HG03159 (cell line): ENCODE data around the gene OSBPL5.
"Not testable (repeated sequence)": the region's sequence is repeated elsewhere in the genome, so short reads cannot be mapped to it uniquely, and the experiment has no call there.

Experiments used
- ATAC-seq: cut with Tn5 transposase; IDR thresholded peaks from one replicate; pipeline ENCODE4 v1.9.1; 2021; ENCODE audit warnings: mild to moderate bottlenecking, moderate library complexity; ENCODE audit not compliant: unreplicated experiment

The OSBPL5 gene

DNA sequence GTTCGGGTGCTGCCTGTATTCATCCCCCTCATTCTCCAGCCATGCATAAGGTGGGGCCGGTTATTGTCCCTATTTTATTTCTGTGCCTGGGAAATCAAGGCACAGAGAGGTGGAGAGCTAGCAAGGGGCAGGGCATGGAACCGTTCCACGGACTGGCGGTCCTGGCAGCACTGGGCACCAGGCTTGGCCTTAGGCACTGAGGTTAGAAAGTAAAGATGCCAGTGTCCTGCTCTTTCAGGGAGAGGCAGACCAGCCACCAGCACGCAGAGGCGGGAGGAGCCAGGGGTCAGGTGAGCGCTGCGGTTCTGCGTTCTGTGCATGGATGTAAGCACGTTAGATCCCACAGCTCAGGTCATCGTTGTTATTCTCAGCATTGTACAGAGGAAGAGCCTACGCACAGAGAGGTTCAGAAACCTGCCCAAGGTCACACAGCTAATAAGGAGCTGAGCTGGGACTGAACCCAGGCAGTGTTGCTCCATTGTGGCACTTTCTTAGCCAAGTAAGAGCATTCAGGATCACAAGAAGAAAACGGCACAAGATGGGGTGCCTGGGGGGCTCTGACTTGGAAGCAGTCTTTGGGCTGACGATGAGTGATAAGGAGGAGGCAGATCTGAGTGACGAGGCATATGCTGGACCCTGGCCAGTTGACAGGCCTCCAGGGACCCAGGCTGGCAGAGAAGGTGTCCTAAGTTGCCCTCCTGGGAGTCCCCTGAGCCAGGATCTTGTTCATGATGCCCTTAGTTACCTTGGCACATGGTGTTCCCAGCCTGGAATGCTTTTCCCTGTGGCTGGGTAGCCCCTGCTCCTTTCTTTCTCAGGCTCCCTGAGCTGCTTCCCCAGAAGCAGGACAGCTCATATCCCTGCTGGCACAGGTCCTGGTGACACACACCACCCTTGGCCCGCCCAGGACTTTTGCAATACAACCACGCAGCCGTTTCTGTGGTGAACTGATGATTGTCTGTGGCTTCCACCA is 41.1 kb downstream of the OSBPL5 start:
- ATAC-seq, result no peak

DNA sequence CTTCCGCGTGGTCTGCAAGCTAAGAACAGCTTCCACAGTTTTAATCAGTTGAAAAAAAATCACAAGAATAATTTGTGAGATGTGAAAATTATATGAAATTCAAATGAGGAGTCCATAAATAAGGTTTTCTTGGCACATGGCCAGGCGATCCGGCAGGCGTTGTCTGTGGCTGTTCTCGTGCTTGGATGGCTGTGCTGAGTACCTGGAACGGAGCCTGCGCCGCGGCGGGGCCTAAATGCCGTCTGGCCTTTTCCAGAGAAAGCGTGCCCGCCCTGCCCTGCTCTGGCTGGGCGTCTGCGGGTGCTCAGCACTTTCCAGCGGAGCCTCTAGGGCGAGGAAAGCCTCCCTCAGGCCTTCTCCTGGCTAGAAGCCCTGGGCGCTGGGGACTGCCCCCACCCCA is 41.8 kb downstream of the OSBPL5 start:
- ATAC-seq, result no peak

DNA sequence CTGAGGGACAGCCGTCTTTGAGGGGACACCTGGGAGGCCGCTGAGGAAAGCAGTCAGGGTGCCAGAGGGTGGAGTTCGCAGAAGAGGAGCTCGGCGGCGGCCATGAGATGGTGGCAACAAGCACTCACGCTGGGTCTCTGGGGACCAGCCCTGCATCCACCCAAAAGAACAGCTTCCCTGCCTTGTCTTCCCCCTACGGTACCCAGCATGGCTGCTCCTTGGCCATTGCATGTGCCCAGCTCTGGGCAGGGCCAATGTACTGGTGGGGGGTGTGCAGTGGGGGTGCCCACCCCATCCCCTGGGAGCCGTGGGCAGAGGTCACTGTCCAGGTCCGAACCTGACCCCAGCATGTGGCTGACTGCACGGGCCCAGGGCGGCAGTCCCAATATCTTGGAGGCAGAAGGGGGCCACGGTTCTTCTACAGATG is 42.3 kb downstream of the OSBPL5 start:
- ATAC-seq, result no peak

DNA sequence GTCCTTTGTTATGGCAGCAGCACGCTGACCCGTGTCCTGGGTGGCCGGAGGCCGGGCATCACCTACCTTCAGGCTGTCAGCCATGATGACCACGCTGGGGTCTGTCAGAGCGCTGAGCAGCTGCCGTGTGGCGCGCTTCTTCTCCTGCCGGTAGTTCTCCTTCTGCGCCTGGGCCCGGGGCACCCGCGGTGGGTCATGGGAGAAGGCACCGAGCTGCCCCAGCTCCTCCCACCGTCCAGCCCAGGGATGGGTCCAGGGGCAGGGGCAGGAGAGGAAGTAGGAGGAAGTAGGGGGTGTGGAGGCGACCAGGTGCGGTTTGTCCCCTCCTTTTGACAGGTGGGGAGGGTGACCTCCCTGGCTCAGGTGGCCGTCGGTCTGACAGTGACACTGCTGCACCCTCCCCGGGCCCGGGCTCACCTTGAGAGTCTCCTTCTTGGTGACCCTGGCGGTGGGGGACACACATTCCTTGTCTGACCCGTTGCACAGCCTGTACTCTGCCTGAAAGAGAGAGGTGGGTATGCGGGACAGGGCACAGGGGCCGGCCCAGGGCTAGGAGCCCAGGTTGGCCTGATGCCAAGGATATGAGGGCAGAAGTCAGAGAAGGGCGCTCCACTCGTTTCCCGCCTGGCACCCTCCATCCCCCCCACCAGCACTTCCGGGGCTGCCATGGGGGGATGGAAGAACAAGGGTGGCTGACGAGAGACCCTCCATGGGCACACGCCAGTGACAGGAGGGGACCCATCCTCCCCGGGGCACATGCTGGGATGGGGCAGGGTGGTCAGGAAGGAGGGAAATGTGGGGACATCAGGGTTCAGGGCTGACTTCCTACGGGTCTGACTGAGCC is 43.0 kb downstream of the OSBPL5 start:
- ATAC-seq, result no peak

DNA sequence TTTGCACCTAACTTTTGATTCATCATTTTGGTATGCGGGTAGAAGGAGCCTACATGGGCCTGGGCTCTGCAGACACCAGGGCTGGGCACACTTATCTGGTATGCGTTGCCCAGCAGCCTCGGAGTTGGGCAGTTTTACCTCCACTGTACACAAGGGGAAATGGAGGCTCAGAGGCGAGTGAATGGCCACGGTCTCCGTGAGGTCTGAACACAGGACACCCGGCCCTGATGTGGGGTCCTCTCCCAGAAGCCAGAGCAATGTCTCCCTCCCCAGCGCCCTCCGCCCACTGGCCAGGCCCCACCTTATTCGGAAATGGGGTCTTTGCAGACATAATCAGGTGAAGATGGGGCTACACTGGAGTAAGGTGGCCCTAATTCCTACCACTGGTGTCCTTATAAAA is 43.7 kb downstream of the OSBPL5 start:
- no peak for ATAC-seq

DNA sequence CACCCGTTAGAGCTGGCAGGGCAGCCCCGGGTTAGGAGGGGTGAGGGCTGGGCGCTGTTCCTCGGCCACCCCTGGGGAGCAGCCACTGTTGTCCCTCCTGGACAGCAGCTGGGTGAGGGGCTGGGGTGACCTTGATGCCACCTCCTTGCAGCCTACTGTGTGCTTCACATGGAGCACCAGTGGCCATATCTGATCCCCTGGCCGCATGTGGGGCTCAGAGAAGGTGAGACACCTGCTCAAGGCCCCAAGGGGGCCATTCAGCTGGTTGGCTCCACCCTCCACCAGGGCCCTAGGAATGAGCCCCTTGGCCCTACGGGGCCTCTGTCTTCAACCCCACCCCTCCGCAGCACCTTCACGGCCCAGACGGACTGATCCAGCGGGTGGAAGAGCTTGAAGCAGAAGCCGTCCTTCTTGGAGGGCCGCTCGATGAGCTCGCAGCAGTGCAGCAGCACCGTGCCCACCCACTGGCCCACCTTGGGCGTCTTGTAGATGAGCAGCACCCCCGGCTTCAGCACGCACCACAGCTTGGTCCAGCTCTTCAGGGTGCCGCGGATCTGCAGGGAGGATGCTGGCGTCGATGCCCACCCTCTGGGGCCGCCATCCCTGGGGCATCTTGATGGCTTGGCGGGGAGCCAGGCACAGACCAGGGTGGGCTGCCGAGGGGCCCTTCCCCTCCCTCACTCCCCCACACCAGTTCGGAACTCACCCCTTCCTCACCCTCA is 44.9 kb downstream of the OSBPL5 start:
- no peak for ATAC-seq

DNA sequence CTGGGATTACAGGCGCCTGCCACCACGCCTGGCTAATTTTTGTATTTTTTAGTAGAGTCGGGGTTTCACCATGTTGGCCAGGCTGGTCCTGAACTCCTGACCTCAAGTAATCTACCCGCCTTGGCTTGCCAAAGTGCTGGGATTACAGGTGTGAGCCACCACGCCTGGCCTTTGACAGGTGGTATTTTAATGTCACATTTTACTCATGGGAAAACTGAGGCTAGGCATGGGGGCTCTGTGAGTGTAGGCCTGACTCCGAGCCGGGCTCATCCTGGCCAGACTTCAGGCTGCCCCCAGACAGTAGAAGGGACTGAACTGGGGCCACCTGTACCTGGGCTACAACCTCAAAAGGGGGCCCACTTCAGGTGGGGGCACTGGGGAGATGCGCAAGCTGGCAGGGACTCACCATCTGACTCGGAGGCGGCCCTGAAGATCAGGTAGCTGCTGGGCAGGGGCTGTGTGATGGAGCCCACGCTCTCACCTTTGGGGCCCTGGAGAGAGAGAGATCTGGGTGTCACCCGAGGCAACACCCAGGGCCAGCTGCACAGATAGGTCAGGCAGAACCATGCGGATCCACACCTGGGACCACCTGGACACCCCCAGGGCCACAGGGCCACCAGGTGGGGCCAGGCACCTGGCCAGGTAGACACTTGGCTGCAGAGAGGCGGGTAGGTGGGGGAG is 45.8 kb downstream of the OSBPL5 start:
- no peak for ATAC-seq

DNA sequence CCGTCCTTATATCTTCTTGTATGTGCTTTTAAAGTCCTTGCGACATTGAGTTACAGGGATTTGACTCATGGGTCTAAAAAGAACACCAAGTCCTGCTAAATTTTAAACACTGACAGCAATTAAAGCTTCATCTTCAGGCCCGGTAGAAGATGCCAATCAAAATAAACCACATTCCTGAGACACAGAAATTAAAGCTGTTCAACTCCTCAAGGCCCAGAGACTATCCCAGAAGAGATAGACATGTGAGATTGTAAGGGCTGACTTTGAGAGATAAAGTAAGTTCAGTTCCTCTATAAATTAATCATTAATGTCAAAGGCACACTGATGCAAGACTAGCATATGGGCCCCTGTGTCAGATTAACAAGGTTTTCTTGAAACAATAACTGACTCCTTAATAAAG is 49.8 kb downstream of the OSBPL5 start:
- ATAC-seq, result no peak

DNA sequence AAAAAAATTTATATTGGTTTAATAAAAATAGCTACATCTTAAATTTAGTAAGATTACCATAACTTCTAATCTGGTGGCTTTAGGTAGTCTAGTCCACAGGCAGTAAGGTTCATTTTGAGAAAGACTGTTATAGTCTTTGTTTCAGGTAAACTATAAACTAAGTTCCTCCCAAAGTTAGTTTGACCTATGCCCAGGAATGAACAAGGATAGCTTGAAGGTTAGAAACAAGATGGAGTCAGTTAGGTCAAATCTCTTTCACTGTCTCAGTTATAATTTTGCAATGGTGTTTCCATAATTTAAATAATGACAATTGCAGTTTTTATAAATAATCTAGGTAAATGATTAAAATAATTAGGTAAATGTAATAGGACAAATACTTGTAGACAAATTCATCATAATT is 51.4 kb downstream of the OSBPL5 start:
- not testable (repeated sequence) for ATAC-seq

DNA sequence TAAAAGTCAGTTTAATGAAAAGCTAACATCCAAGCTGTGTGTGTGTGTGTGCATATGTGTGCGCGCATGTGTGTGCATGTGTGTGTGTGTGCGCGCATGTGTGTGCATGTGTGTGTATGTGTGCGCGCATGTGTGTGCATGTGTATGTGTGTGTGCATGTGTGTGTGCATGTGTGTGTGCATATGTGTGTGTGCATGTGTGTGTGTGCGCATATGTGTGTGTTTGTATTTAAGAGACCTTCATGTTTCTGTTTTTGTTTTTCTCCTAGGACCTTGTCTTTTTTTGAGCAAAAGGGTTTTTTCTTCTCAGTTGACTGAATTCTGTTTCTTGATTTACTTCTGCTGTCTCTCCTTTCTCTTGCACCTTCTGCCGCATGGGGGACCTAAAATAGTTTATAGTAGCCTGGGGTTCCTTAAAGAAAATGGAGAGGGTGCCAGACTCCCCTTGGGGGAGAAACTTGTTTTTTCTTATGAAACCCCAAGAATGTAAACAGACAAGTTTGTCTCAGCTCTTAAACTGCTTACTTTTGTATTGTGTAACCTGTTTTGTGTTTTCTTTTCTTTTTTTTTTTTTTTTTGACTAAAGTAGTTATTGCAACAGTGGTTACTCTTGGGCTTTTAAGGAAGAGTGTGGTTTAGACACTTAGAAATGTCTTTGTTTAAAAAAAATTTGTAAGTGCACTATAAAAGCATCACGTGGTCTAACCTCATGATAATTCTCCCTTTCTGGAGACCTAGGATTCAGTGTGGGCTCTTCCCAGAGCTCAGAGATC is 53.0 kb downstream of the OSBPL5 start:
- ATAC-seq, result no peak

DNA sequence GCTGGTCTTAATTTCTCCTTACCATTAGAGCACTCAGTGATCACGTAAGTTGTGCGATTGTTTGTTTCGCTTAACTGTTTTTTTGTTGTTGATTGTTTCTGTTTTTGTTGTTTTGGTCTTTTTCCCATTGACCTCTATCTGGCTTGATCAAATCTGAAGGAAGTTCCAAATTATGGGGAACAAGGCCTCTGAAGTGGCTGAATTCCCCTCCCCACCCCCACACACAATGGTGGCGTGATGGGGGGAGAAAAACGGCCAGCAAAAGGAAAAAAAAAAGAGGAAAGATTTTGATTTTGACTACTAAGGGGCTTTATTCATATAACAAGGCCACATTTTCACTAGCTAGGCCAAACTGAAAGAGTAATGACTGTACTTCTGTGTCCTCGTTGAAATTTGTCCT is 53.6 kb downstream of the OSBPL5 start:
- ATAC-seq, result no peak

DNA sequence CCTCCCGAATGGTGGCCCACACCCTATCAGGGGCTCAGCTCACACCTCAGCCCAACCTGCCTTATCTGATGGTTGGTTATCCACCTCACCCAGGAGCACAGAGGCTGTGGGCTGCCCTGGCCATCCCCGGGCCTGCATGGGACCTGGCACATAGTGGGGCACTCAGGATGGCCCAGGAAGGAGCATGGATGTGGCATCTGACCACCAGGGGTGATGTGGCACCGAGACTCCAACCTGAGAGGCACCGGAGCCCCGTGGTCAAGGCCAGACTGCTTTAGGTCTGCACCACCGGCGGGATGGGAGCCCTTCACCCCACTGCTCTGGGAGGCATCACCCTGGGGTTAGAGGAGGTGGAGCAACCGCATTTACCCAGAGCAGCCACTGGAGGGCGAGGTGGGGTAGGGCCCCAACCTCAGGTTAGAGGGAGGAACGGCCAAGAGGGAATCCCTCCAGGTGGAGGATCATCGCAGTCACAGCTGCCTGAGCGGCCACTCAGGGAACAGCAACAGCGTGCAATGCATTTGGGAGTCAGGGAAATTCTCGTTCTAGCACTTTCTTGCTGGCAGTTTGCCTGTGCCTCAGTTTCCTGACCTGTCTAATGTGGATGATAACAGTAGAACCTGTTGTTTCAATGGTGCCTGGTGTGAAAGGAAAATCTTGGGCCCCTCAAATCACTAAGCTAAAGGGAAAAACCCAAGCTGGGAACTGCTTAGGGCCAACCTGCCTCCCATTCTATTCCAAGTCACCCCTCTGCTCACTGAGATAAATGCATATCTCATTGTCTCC is 55.0 kb downstream of the OSBPL5 start:
- ATAC-seq, result no peak

DNA sequence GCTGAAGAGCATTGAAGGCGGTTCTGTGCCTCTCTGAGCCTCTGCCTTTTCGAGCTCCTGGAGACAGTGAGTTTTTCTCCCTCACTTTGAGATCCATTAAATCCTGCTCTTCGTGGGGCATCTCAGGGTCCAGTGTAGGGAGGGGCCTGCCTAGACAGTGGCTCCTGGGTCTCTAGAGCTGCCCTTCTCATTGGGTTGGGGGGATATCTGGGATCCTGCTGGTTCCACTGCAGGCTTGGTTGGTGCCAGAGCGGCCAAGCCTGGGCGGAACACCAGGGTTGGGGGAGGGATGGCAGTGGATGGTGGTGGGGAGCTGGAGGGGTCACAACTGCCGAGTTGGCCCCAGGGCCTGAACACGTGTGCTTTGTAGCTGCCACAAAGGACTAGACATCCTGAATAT is 55.7 kb downstream of the OSBPL5 start:
- no peak for ATAC-seq

DNA sequence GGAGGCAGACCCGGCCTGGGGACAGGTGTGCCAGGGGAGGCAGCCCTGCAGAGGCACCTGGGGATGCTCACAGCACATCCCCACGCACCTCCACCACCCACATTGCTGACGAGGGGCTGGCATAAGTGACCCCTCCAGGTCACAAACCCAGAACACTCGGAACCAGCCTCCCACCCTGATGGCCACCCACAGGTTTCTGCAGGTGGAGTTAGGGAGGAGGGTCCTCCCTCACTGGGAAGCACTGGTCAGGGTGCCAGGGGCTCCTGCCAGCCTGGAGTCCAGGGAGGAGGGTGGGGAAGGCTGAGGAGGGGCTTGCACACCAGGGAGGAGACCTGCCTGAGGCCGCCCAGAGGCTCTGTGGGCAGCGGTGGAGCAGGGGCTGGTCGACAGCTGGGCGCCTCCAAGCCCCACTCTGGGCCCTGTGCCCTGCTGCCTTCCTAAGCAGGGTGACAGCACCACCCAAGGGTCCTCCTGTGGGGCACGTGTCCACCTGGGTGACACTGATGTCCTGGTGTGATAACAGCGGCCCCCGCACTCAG is 56.9 kb downstream of the OSBPL5 start:
- no peak for ATAC-seq

DNA sequence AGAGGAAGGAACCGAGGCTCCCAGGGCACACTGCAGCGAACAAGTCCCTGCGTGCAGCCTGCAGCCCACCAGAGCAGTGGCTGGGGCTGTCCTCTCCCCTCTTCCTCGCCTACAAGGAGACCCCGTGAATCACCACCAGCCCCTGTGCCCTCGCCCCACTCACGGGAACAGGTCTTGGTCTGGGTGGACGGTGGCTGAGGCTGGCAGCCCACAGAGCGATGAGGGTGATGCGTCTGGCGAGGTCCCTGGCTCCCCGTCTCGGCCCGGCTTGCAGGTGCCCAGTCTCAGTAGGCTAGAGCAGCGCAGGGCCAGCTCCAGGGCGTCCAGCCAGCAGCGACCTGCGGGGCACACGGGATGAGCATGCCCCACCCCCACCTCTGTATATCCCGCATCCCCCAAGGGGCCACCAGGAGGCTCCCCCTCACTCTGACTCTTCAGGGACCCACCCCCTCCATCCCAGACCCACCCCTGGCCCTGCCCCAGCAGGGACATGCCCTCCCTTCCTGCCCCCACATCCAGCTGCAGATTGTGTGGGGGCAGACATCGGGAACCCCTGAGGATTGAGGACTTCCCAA is 57.4 kb downstream of the OSBPL5 start:
- no peak for ATAC-seq

DNA sequence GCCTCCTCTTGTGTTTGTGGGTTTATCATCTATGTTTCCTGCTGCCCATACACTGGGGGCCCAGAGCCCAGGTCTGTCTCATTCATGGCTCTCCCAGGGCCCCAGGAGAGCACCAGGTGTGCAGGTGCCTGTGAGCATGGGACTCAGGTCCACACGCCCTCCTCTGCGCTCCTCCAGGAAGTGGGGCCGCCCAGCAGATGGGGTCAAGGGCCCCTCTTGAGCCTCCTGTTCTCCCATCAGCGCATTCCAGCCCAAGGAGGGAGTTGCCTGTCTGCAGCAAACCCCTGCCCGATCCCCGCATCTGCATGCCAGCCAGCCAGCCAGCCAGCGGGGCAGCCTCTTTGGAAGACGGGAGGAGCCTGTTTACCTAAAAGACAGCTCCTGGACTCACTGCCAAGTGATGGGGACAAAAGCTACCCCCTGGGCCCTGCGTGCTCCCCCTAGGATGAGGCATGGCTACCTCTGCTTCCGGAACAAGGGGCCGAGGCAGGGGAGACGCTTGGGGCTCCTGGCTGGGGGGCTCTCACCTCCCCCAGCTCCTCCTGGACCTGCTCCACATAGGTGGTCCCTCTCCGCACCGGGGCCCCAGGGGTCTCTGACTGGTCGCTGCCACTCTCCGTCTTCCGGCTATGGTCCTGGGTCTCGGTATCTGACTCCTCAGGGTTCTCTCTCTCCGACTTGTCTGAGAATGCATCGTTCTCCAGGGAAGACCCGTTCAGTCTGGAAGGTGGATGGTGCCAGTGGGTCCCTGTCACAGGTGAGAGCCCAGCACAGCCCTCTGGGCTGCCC is 58.2 kb downstream of the OSBPL5 start:
- no peak for ATAC-seq
